Measurements from ENCODE around the gene EMD. TPM values are rescaled to one million over a fixed set of nuclear protein-coding genes. Genes with fewer than 3 reads are reported as not detected.

Gene EMD
- total and polyA plus RNA-seq, 2 of the 13 experiments (the other 11 are each of a cell fraction or from before 2014, with no cell fraction given) = 14.5 to 14.9 TPM

DNA sequence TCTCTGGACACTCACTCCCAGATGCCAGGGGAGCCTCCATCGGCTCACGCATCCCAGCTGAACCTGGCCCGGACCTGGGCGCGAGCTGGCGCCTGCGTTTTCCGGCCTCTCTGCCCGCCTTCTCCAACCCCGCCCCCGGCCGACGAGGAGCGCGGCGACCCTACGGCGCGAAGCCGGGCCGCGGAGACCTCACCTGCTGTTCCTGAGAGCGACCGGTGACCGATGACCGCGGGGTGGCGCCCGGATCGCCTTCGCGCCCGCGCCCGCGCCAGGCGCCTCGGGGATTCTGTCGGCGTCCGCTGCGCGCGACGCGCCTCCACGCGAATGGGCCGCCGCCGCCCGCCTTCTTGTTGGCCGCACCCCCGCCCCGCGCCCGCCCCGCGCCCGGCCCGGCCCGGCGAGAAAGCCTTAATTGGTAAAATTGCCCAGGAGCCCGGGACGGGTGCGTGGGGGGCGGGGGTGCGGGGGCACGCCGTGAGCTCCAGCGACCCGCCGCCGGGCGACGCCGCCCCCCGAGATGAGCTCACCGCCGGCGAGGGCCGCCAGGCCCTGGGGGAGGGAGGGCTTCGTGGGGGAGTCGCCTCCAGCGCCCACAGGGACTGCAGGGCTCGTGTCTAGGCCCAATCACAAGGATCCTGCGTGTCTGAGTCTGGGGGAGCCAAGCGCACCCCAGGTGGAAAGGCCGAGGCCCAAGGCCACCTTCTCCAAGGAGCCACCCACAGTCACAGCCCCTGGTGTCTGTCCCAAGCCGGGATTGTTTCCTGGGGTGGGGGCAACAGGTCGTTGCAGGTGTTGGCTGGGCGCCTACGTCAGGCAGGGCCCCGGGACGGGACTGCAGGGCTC is 4.6 kb upstream of the EMD start, which contains the start of gene FLNA (continued):
- TF ChIP-seq, protein P1, sequence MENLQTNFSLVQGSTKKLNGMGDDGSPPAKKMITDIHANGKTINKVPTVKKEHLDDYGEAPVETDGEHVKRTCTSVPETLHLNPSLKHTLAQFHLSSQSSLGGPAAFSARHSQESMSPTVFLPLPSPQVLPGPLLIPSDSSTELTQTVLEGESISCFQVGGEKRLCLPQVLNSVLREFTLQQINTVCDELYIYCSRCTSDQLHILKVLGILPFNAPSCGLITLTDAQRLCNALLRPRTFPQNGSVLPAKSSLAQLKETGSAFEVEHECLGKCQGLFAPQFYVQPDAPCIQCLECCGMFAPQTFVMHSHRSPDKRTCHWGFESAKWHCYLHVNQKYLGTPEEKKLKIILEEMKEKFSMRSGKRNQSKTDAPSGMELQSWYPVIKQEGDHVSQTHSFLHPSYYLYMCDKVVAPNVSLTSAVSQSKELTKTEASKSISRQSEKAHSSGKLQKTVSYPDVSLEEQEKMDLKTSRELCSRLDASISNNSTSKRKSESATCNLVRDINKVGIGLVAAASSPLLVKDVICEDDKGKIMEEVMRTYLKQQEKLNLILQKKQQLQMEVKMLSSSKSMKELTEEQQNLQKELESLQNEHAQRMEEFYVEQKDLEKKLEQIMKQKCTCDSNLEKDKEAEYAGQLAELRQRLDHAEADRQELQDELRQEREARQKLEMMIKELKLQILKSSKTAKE (CRISPR knock-in tag; IDR thresholded peaks at IDR 0.05; ENCODE audit: borderline replicate concordance) = no peak
- no peak for TF ChIP-seq ZBTB8A (CRISPR knock-in tag; IDR thresholded peaks at IDR 0.05; ENCODE audit: borderline replicate concordance, low read depth)
- TF ChIP-seq ZNF652 (CRISPR knock-in tag; IDR thresholded peaks at IDR 0.05; ENCODE audit: borderline replicate concordance, low read depth) = no peak
- no peak for TF ChIP-seq ZNF441 (CRISPR knock-in tag; IDR thresholded peaks at IDR 0.05; ENCODE audit: borderline replicate concordance)
- TF ChIP-seq, protein P2, sequence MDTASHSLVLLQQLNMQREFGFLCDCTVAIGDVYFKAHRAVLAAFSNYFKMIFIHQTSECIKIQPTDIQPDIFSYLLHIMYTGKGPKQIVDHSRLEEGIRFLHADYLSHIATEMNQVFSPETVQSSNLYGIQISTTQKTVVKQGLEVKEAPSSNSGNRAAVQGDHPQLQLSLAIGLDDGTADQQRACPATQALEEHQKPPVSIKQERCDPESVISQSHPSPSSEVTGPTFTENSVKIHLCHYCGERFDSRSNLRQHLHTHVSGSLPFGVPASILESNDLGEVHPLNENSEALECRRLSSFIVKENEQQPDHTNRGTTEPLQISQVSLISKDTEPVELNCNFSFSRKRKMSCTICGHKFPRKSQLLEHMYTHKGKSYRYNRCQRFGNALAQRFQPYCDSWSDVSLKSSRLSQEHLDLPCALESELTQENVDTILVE (CRISPR knock-in tag; IDR thresholded peaks at IDR 0.05) = no peak
- no peak for TF ChIP-seq SP140L (CRISPR knock-in tag; IDR thresholded peaks at IDR 0.05; ENCODE audit: borderline replicate concordance)
- TF ChIP-seq FOSL1 (CRISPR knock-in tag; IDR thresholded peaks at IDR 0.05; ENCODE audit: borderline replicate concordance) = no peak
- TF ChIP-seq ZNF777 (CRISPR knock-in tag; IDR thresholded peaks at IDR 0.05) = 0 out of 2 replicates have a peak, but pooled peaks have one; percentile 7
- TF ChIP-seq MEIS2 (CRISPR knock-in tag; IDR thresholded peaks at IDR 0.05) = 0 out of 2 replicates have a peak, but pooled peaks have one; percentile 14
- TF ChIP-seq, protein P3, sequence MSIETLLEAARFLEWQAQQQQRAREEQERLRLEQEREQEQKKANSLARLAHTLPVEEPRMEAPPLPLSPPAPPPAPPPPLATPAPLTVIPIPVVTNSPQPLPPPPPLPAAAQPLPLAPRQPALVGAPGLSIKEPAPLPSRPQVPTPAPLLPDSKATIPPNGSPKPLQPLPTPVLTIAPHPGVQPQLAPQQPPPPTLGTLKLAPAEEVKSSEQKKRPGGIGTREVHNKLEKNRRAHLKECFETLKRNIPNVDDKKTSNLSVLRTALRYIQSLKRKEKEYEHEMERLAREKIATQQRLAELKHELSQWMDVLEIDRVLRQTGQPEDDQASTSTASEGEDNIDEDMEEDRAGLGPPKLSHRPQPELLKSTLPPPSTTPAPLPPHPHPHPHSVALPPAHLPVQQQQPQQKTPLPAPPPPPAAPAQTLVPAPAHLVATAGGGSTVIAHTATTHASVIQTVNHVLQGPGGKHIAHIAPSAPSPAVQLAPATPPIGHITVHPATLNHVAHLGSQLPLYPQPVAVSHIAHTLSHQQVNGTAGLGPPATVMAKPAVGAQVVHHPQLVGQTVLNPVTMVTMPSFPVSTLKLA (IDR thresholded peaks at IDR 0.05) = no peak
- TF ChIP-seq, protein P4, sequence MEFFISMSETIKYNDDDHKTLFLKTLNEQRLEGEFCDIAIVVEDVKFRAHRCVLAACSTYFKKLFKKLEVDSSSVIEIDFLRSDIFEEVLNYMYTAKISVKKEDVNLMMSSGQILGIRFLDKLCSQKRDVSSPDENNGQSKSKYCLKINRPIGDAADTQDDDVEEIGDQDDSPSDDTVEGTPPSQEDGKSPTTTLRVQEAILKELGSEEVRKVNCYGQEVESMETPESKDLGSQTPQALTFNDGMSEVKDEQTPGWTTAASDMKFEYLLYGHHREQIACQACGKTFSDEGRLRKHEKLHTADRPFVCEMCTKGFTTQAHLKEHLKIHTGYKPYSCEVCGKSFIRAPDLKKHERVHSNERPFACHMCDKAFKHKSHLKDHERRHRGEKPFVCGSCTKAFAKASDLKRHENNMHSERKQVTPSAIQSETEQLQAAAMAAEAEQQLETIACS (CRISPR knock-in tag; IDR thresholded peaks at IDR 0.05) = peak; percentile 64
- no peak for TF ChIP-seq ZNF747 (CRISPR knock-in tag; IDR thresholded peaks at IDR 0.05; ENCODE audit: borderline replicate concordance)
- TF ChIP-seq ZFX (CRISPR knock-in tag; IDR thresholded peaks at IDR 0.05; ENCODE audit: low read depth) = peak; percentile 46; the same call in 1 of the 2 replicates
- TF ChIP-seq, protein P5, sequence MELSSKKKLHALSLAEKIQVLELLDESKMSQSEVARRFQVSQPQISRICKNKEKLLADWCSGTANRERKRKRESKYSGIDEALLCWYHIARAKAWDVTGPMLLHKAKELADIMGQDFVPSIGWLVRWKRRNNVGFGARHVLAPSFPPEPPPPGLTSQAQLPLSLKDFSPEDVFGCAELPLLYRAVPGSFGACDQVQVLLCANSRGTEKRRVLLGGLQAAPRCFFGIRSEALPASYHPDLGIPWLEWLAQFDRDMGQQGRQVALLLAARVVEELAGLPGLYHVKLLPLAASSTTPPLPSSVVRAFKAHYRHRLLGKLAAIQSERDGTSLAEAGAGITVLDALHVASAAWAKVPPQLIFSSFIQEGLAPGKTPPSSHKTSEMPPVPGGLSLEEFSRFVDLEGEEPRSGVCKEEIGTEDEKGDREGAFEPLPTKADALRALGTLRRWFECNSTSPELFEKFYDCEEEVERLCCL (CRISPR knock-in tag; IDR thresholded peaks at IDR 0.05; ENCODE audit: borderline replicate concordance) = no peak
- no peak for TF ChIP-seq ZNF580 (CRISPR knock-in tag; IDR thresholded peaks at IDR 0.05; ENCODE audit: borderline replicate concordance, low read depth)
- no peak for TF ChIP-seq SATB2 (CRISPR knock-in tag; IDR thresholded peaks at IDR 0.05)
